K562 (cell line): ENCODE results near the gene EPX. TPM values are rescaled to one million over a fixed set of nuclear protein-coding genes. Genes with fewer than 3 reads are reported as not detected.

Source experiments
- BACH1 ChIP-seq: fragments of 200-800 bp; sonication (Bioruptor generic); IDR thresholded peaks from 2 replicates; pipeline ENCODE4 v1.6.1; 2016; ENCODE audit warnings: missing genetic modification characterization, missing compliant biosample characterization
- CBFA2T3 ChIP-seq: fragments of 450-650 bp; IDR thresholded peaks from 2 replicates; pipeline ENCODE4 v1.6.1; 2017
- FOXK1 ChIP-seq: sonication (generic); formaldehyde crosslinking; IDR thresholded peaks from 2 replicates; pipeline ENCODE4 v1.8.0; 2022; ENCODE audit warnings: missing genetic modification reagents, mild to moderate bottlenecking, borderline replicate concordance
- MIER1 ChIP-seq: fragments of 450-650 bp; IDR thresholded peaks from 2 replicates; pipeline ENCODE4 v1.6.1; 2016; ENCODE audit warnings: antibody characterized with exemption, mild to moderate bottlenecking, low read depth
- NCOA6 ChIP-seq: fragments of 450-650 bp; IDR thresholded peaks from 2 replicates; pipeline ENCODE4 v1.6.1; 2017; ENCODE audit warnings: mild to moderate bottlenecking
- polyA plus RNA-seq, 8 experiments: library from polyadenylated mRNA; depleted of rRNA in 4 of 8; stranded (reverse) in 5 of 8; unstranded in 3 of 8; fragments of >200 nt; fragmentation: Nextera tagmentation in 2 of 8; fragmentation: Illumina TruSeq in 1 of 8; extraction: Ambion mirVana in 2 of 8; extraction: Trizol in 1 of 8; gene quantifications; 2 replicates each; pipeline versions ENCODE4 v1.2.1 to v1.2.3, GENCODE V29; 2011 to 2014; ENCODE audit warnings: inconsistent platforms in 1 of 8, missing spikeins in 1 of 8
- total RNA-seq, 7 experiments: library from RNA; depleted of rRNA in 6 of 7; stranded (reverse); fragments of >200 nt in 6 of 7; fragmentation: Illumina TruSeq in 2 of 7; extraction: Trizol in 2 of 7; gene quantifications; 2 replicates each; pipeline versions ENCODE4 v1.2.1 to v1.2.3, GENCODE V29; 2011 to 2021; ENCODE audit warnings: low replicate concordance in 1 of 7
- TF ChIP-seq, protein P1 (sequence below), 3 experiments: fragments of 200-800 bp in 1 of 3; fragments of 250-450 bp in 1 of 3; fragments of 450-650 bp in 1 of 3; sonication (Bioruptor Pico) in 1 of 3; sonication (Bioruptor generic) in 1 of 3; formaldehyde crosslinking in 1 of 3; IDR thresholded peaks; 2 replicates each; pipeline versions ENCODE4 v1.6.1 to v1.8.0; 2016 to 2022; ENCODE audit warnings: mild to moderate bottlenecking in 2 of 3, missing genetic modification characterization in 2 of 3, missing compliant biosample characterization in 1 of 3, moderate library complexity in 1 of 3
- TF ChIP-seq, protein P2 (sequence below): fragments of 250-450 bp; sonication (Bioruptor Pico); IDR thresholded peaks from 2 replicates; pipeline ENCODE4 v1.8.0; 2022; ENCODE audit warnings: inconsistent platforms

EPX gene
- total and polyA plus RNA-seq, 9 of the 15 experiments (the other 6 are each of a cell fraction or from before 2014, with no cell fraction given), result 0.07 to 0.33 (median 0.19) TPM; not detected in 3

DNA sequence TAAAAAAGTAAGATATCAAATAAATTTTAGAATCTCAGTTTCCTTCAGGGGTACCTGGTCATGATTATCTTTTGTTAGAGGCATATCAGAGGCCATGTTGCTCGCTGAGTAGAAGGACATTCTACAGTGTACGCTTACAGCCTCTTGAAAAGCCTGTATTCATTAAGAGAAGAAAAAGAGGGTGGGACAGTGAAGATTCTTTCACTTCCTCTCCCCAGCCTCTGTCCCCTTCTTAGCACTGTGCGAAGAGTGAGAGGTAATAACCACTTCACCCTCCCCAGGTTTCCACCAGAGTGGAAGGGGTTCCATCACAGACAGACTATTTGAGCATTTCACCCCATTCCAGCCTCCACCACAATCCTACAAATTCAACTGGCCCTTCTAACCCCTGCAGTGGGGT lies 41.0 kb downstream of the EPX start (continued):
- TF ChIP-seq FOXK1 (CRISPR knock-in tag) (no peak), BACH1 (tag) (no peak), CBFA2T3 (no peak), NCOA6 (no peak), MIER1 (no peak)
- TF ChIP-seq, protein P1, sequence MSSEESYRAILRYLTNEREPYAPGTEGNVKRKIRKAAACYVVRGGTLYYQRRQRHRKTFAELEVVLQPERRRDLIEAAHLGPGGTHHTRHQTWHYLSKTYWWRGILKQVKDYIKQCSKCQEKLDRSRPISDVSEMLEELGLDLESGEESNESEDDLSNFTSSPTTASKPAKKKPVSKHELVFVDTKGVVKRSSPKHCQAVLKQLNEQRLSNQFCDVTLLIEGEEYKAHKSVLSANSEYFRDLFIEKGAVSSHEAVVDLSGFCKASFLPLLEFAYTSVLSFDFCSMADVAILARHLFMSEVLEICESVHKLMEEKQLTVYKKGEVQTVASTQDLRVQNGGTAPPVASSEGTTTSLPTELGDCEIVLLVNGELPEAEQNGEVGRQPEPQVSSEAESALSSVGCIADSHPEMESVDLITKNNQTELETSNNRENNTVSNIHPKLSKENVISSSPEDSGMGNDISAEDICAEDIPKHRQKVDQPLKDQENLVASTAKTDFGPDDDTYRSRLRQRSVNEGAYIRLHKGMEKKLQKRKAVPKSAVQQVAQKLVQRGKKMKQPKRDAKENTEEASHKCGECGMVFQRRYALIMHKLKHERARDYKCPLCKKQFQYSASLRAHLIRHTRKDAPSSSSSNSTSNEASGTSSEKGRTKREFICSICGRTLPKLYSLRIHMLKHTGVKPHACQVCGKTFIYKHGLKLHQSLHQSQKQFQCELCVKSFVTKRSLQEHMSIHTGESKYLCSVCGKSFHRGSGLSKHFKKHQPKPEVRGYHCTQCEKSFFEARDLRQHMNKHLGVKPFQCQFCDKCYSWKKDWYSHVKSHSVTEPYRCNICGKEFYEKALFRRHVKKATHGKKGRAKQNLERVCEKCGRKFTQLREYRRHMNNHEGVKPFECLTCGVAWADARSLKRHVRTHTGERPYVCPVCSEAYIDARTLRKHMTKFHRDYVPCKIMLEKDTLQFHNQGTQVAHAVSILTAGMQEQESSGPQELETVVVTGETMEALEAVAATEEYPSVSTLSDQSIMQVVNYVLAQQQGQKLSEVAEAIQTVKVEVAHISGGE (CRISPR knock-in tag; IDR thresholded peaks at IDR 0.05), result no peak
- TF ChIP-seq, protein P2, sequence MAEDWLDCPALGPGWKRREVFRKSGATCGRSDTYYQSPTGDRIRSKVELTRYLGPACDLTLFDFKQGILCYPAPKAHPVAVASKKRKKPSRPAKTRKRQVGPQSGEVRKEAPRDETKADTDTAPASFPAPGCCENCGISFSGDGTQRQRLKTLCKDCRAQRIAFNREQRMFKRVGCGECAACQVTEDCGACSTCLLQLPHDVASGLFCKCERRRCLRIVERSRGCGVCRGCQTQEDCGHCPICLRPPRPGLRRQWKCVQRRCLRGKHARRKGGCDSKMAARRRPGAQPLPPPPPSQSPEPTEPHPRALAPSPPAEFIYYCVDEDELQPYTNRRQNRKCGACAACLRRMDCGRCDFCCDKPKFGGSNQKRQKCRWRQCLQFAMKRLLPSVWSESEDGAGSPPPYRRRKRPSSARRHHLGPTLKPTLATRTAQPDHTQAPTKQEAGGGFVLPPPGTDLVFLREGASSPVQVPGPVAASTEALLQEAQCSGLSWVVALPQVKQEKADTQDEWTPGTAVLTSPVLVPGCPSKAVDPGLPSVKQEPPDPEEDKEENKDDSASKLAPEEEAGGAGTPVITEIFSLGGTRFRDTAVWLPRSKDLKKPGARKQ (CRISPR knock-in tag), result no peak
